ENCODE measurements around the gene IL9R. TPM values are rescaled to one million over a fixed set of nuclear protein-coding genes. Genes with fewer than 3 reads are reported as not detected.

IL9R gene
- total and polyA plus RNA-seq, 2 donors (not counting 1 experiment from before 2014, with no cell fraction given), result 6.6 to 8.7 TPM

- peaks cover 0 to 3% (median 0%) of the 10 kb centered on the region in 3 donors for H3K9me3 ChIP-seq (ENCODE audit: control extremely low read depth in 1 of 3, control insufficient read depth in 2 of 3, insufficient read depth in 1 of 3, low read length in 2 of 3)
- H3K9ac ChIP-seq (ENCODE audit: low read length), result no peak overlapping the region
- no peak overlapping the region for H2AFZ ChIP-seq (ENCODE audit: insufficient read depth, low read depth, low read length, poor library complexity, severe bottlenecking)
- Mint-ChIP-seq H3K27me3 (peaks cover 4% of the 10 kb centered on the region), H3K27ac (no peak overlapping the region), H3K4me3 (no peak overlapping the region), H3K9me3 (ENCODE audit: insufficient read depth) (peaks cover 3% of the 10 kb centered on the region), H3K4me1 (no peaks in the 10 kb centered on the region)
- H3K27ac ChIP-seq (ENCODE audit: low read length in 2 of 2), result no peak overlapping the region
- intact Hi-C loops (cut with micrococcal nuclease), result no loop called here
- no peaks in the 10 kb centered on the region for H3K27me3 ChIP-seq (replicated peaks in 1 of 4; ENCODE audit: control extremely low read depth in 1 of 4, control insufficient read depth in 3 of 4, insufficient read depth in 4 of 4, low read length in 3 of 4)
- 100% methylated on average over 1 of the region's 4 CpGs for WGBS (ENCODE audit: insufficient coverage)
- DNase-seq (no peak), ATAC-seq (ENCODE audit: low read depth) (no peak)
- H3K79me2 ChIP-seq (ENCODE audit: control insufficient read depth, insufficient read depth, low read length), result no peaks in the 10 kb centered on the region
- H3K36me3 ChIP-seq (replicated peaks in 1 of 2; ENCODE audit: control extremely low read depth in 1 of 2, control insufficient read depth in 1 of 2, extremely low read depth in 1 of 2, insufficient read depth in 2 of 2, low read length in 1 of 2), result no peaks in the 10 kb centered on the region
- ChIA-PET POLR2A (no interaction called here), CTCF (no interaction called here)
- H3K4me1 ChIP-seq (ENCODE audit: control insufficient read depth in 2 of 2, insufficient read depth in 2 of 2, low read length in 2 of 2), result no peaks in the 10 kb centered on the region
- no peak for TF ChIP-seq EZH2 (IDR thresholded peaks at IDR 0.05; ENCODE audit: borderline replicate concordance, insufficient read depth, low read depth, low read length, poor library complexity, severe bottlenecking)
- TF ChIP-seq, protein P1, sequence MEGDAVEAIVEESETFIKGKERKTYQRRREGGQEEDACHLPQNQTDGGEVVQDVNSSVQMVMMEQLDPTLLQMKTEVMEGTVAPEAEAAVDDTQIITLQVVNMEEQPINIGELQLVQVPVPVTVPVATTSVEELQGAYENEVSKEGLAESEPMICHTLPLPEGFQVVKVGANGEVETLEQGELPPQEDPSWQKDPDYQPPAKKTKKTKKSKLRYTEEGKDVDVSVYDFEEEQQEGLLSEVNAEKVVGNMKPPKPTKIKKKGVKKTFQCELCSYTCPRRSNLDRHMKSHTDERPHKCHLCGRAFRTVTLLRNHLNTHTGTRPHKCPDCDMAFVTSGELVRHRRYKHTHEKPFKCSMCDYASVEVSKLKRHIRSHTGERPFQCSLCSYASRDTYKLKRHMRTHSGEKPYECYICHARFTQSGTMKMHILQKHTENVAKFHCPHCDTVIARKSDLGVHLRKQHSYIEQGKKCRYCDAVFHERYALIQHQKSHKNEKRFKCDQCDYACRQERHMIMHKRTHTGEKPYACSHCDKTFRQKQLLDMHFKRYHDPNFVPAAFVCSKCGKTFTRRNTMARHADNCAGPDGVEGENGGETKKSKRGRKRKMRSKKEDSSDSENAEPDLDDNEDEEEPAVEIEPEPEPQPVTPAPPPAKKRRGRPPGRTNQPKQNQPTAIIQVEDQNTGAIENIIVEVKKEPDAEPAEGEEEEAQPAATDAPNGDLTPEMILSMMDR (IDR thresholded peaks at IDR 0.05), result no peak
- no peak overlapping the region for H3K4me3 ChIP-seq (ENCODE audit: control extremely low read depth in 1 of 5, extremely low read depth in 1 of 5, insufficient read depth in 1 of 5, low read depth in 2 of 5, low read length in 4 of 5)
- no peak overlapping the region for H3K4me2 ChIP-seq (replicated peaks; ENCODE audit: low read depth, low read length, poor library complexity, severe bottlenecking)
- H4K20me1 ChIP-seq (ENCODE audit: control insufficient read depth, insufficient read depth, low read length, poor library complexity, severe bottlenecking), result no peaks in the 10 kb centered on the region
These were observed 8.6 kb upstream of the IL9R start for GRCh38 chrX:155988859-155989258.

DNA sequence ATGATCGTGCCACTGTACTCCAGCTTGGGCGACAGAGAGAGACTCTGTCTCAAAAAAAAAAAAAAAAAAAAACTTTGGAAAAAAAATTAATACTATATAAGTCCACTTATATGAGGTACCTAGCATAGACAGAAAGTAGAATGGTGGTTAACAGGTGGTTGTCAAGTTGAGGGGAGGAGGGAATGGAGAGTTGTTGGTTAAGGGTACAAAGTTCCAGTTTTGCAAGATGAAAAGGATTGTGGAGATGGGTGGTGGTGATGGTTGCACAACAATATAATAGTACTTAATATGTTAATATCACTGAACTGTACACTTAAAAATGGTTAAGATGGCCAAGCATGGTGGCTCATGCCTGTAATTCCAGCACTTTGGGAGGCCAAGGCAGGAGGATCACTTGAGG lies 4.1 kb upstream of the IL9R start:
- CTCF ChIA-PET, result no interaction called here
- peaks cover 4% of the 10 kb centered on the region for H3K27me3 Mint-ChIP-seq

More for the DNA sequence above, 4.1 kb upstream of the IL9R start:
- POLR2A ChIA-PET, result no interaction called here
- DNase-seq, result no peak
- no peak overlapping the region for H3K4me3 ChIP-seq (ENCODE audit: control extremely low read depth in 1 of 5, extremely low read depth in 1 of 5, insufficient read depth in 1 of 5, low read depth in 2 of 5, low read length in 4 of 5)
- H3K36me3 ChIP-seq (replicated peaks in 1 of 2; ENCODE audit: control extremely low read depth in 1 of 2, control insufficient read depth in 1 of 2, extremely low read depth in 1 of 2, insufficient read depth in 2 of 2, low read length in 1 of 2), result no peaks in the 10 kb centered on the region
- no peaks in the 10 kb centered on the region for H3K9me3 ChIP-seq (ENCODE audit: control extremely low read depth in 1 of 3, control insufficient read depth in 2 of 3, insufficient read depth in 1 of 3, low read length in 2 of 3)
- H2AFZ ChIP-seq (ENCODE audit: insufficient read depth, low read depth, low read length, poor library complexity, severe bottlenecking), result no peak overlapping the region
- H3K27me3 ChIP-seq (replicated peaks in 1 of 4; ENCODE audit: control extremely low read depth in 1 of 4, control insufficient read depth in 3 of 4, insufficient read depth in 4 of 4, low read length in 3 of 4), result no peaks in the 10 kb centered on the region
- no peak overlapping the region for H3K27ac ChIP-seq (ENCODE audit: low read length in 2 of 2)
- intact Hi-C loops (cut with micrococcal nuclease), result no loop called here
- Mint-ChIP-seq H3K9me3 (ENCODE audit: insufficient read depth) (peaks cover 3% of the 10 kb centered on the region), H3K4me1 (no peaks in the 10 kb centered on the region), H3K4me3 (no peak overlapping the region), H3K27ac (no peak overlapping the region)
- WGBS (ENCODE audit: insufficient coverage), result no CpG with 5 or more reads among the region's 2 CpGs
- no peaks in the 10 kb centered on the region for H3K4me1 ChIP-seq (ENCODE audit: control insufficient read depth in 2 of 2, insufficient read depth in 2 of 2, low read length in 2 of 2)
- H3K4me2 ChIP-seq (replicated peaks; ENCODE audit: low read depth, low read length, poor library complexity, severe bottlenecking), result no peak overlapping the region
- no peaks in the 10 kb centered on the region for H4K20me1 ChIP-seq (ENCODE audit: control insufficient read depth, insufficient read depth, low read length, poor library complexity, severe bottlenecking)
- H3K79me2 ChIP-seq (ENCODE audit: control insufficient read depth, insufficient read depth, low read length), result no peaks in the 10 kb centered on the region
- no peak for ATAC-seq (ENCODE audit: low read depth)
- no peak for TF ChIP-seq EZH2 (IDR thresholded peaks at IDR 0.05; ENCODE audit: borderline replicate concordance, insufficient read depth, low read depth, low read length, poor library complexity, severe bottlenecking)
- TF ChIP-seq, protein P1 (IDR thresholded peaks at IDR 0.05), result no peak
- no peak overlapping the region for H3K9ac ChIP-seq (ENCODE audit: low read length)

All from B cell (primary cell).